Vagina (tissue), 2 donors: ENCODE results near the gene ANKFN1. TPM values are rescaled to one million over a fixed set of nuclear protein-coding genes. Genes with fewer than 3 reads are reported as not detected.

Experiments used
- DNase-seq, 2 donors: peaks; one replicate each; pipeline ENCODE4 v3.0.0-alpha.2; 2017; ENCODE audit errors: extremely low spot score in 2 of 2
- H3K27ac ChIP-seq: fragments of 200-600 bp; sonication (generic); one replicate; pipeline ENCODE4 v1.5.1; 2019
- H3K27me3 ChIP-seq: fragments of 200-600 bp; sonication (generic); one replicate; pipeline ENCODE4 v1.5.1; 2019
- H3K36me3 ChIP-seq, 2 donors: fragments of 200-600 bp; sonication (generic); one replicate each; pipeline ENCODE4 v1.5.1; 2017 to 2019
- H3K4me1 ChIP-seq: fragments of 200-600 bp; sonication (generic); one replicate; pipeline ENCODE4 v1.5.1; 2019
- H3K4me3 ChIP-seq, 2 donors: fragments of 200-600 bp; sonication (generic); 1 replicate in 1 of 2; 2 replicates in 1 of 2; pipeline ENCODE4 v1.5.1; 2016 to 2019
- H3K9me3 ChIP-seq: fragments of 200-600 bp; sonication (generic); one replicate; pipeline ENCODE4 v1.5.1; 2019
- POLR2A ChIP-seq, 2 donors: fragments of 450-650 bp; IDR thresholded peaks; one replicate each; pipeline ENCODE4 v1.6.1; 2017; ENCODE audit warnings: antibody characterized with exemption in 2 of 2, mild to moderate bottlenecking in 2 of 2, moderate library complexity in 2 of 2
- POLR2AphosphoS5 ChIP-seq, 2 donors: sonication (generic); formaldehyde crosslinking; IDR thresholded peaks; one replicate each; pipeline ENCODE4 v1.9.0; 2017; ENCODE audit warnings: antibody characterized with exemption in 2 of 2, mild to moderate bottlenecking in 2 of 2, low read depth in 1 of 2; ENCODE audit not compliant: insufficient read depth in 1 of 2
- intact Hi-C: fragments of 100-400 bp; cut with DNase I; formaldehyde crosslinking; loops from one replicate; pipeline ENCODE4 v1.15.1; 2023
- total RNA-seq: library from RNA; depleted of rRNA; stranded (reverse); fragments of >200 nt; gene quantifications from one replicate; pipeline ENCODE4 v1.2.3, GENCODE V29; 2016
- TF ChIP-seq, protein P1 (sequence below), 3 experiments: fragments of 450-650 bp in 2 of 3; fragments of 200-600 bp in 1 of 3; sonication (generic) in 1 of 3; IDR thresholded peaks; one replicate each; pipeline ENCODE4 v1.5.1; 2017 to 2019; ENCODE audit warnings: antibody characterized with exemption in 3 of 3, mild to moderate bottlenecking in 2 of 3, moderate library complexity in 2 of 3

ANKFN1 gene
- total RNA-seq, 1 donor from 2014 or later, result 3.4 TPM

DNA sequence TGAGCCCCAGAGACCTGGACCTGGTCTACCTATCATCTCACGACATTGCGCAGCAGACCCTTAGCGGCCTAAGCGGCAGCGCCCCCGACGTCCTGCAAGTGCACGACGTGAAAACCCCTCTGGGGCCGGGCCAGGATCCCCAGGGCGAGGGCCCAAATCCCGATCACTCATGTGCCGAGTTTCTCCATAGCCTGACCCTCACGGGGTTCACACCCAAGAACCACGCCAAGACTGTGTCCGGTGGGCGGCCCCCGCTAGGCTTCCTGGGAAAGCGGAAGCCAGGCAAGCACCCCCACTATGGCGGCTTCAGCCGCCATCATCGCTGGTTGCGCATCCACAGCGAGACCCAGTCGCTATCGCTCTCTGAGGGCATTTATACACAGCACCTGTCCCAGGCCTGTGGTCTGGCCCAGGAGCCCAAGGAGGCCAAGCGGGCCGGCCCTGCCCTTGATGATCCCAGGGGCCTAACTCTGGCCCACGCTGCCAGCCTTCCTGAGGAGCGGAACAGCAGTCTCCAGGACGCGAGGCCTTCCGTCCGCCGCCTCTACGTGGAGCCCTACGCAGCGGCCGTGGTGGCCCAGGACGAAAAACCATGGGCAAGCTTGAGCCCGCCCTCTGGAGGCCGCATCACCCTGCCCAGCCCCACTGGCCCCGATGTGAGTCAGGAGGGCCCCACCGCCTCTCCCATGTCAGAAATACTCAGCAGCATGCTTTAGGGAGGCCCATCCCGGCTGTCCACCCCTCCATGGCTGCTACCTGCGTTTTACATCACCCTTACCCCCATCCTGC is 357.5 kb downstream of the ANKFN1 start:
- Histone ChIP-seq H3K4me3 (no peak overlapping the region), H3K4me1 (no peaks in the 10 kb centered on the region), H3K36me3 (no peaks in the 10 kb centered on the region), H3K27ac (no peak overlapping the region), H3K9me3 (no peaks in the 10 kb centered on the region), H3K27me3 (no peaks in the 10 kb centered on the region)
- DNase-seq, result no peak
- intact Hi-C loops, result no loop called here
- TF ChIP-seq POLR2A (IDR thresholded peaks at IDR 0.05), result no peak

DNA sequence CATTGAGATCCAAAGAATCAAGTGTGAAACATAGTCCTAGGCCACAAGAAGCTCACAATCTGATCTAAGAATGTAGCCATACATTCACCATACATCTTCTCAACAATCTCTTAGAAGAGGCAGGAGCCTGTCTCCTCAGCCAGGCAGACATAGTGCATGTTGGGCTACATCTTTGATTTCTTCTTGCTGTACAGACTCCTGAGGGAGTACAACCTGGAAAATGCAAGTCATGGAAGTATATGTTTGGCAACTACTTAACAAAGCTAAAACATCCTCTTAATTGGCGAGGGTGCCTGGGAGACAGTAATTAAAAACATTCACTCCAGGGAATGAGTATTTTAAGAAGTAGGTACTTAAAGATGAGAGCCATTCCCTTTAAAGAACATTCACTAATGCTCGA is 361.0 kb downstream of the ANKFN1 start:
- intact Hi-C loops, result no loop called here
- Histone ChIP-seq H3K4me3 (no peak overlapping the region), H3K27ac (no peak overlapping the region), H3K9me3 (no peaks in the 10 kb centered on the region), H3K4me1 (no peaks in the 10 kb centered on the region), H3K27me3 (no peaks in the 10 kb centered on the region), H3K36me3 (no peaks in the 10 kb centered on the region)
- TF ChIP-seq POLR2AphosphoS5 (IDR thresholded peaks at IDR 0.05; ENCODE audit: insufficient read depth in 1 of 2, low read depth in 1 of 2), result no peak
- TF ChIP-seq, protein P1, sequence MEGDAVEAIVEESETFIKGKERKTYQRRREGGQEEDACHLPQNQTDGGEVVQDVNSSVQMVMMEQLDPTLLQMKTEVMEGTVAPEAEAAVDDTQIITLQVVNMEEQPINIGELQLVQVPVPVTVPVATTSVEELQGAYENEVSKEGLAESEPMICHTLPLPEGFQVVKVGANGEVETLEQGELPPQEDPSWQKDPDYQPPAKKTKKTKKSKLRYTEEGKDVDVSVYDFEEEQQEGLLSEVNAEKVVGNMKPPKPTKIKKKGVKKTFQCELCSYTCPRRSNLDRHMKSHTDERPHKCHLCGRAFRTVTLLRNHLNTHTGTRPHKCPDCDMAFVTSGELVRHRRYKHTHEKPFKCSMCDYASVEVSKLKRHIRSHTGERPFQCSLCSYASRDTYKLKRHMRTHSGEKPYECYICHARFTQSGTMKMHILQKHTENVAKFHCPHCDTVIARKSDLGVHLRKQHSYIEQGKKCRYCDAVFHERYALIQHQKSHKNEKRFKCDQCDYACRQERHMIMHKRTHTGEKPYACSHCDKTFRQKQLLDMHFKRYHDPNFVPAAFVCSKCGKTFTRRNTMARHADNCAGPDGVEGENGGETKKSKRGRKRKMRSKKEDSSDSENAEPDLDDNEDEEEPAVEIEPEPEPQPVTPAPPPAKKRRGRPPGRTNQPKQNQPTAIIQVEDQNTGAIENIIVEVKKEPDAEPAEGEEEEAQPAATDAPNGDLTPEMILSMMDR (IDR thresholded peaks at IDR 0.05), result no peak
- TF ChIP-seq POLR2A (IDR thresholded peaks at IDR 0.05), result no peak
- DNase-seq, result no peak

DNA sequence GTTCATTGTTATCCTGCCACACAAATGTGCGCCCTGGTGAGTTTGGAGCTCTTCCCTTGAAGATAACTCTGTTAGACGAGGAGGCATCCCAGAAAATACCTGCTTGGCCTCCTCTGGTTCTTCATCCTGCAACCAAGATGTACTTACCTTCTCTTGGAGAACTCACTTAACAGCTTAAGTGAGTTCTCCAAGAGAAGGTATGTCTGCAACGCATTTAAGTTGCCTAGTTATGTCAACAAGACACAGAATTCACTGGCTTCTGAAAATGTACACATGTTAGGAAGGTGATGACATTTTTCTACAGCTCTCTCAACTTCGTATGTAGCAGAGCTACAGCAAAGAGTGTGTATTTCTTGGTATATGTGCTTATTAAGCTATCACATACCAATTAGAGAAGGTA is 361.6 kb downstream of the ANKFN1 start:
- Histone ChIP-seq H3K4me3 (no peak overlapping the region), H3K9me3 (no peaks in the 10 kb centered on the region), H3K27ac (no peak overlapping the region), H3K36me3 (no peaks in the 10 kb centered on the region), H3K27me3 (no peaks in the 10 kb centered on the region), H3K4me1 (no peaks in the 10 kb centered on the region)
- no peak for TF ChIP-seq POLR2AphosphoS5 (IDR thresholded peaks at IDR 0.05; ENCODE audit: insufficient read depth in 1 of 2, low read depth in 1 of 2)
- TF ChIP-seq, protein P1 (IDR thresholded peaks at IDR 0.05), result no peak
- TF ChIP-seq POLR2A (IDR thresholded peaks at IDR 0.05), result no peak
- DNase-seq, result no peak
- intact Hi-C loops, result no loop called here

DNA sequence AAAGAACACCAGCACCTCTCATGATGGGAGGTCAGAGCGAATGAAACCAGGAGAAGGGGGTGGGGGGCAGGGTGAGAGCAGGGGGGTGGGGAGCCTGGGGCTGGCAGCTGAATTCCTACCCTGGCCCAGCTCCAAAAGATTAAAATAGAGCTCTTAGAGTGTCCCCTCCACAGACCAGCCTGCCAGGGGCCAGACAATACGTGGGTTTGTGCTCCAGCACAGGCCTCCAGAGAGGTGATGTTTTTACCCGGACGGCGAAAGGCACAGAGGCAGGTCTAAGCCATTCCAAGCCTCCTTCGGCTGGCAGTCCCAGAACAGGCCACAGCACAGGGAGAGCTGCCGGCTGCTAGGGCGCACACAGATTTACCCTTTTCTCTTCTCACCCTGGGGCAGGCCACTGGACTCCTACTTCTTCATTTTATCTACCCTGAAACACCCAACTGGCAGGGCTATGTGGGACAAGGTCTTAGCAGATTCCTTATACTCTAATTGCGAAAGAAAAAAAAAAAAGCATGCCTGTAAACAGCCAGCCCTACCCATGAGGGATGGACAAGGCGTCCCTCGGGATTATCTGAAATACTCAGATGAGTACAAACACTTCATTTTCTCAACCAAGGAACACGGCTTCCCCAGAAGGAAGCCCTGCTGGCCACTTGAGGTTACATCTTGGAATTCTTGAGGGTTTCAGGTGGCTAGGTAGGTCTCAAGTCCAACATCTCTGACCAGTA is 368.3 kb downstream of the ANKFN1 start:
- Histone ChIP-seq H3K27me3 (no peaks in the 10 kb centered on the region), H3K36me3 (no peaks in the 10 kb centered on the region), H3K9me3 (no peaks in the 10 kb centered on the region), H3K27ac (no peak overlapping the region), H3K4me3 (no peak overlapping the region), H3K4me1 (no peaks in the 10 kb centered on the region)
- no peak for DNase-seq
- intact Hi-C loops, result no loop called here
- no peak for TF ChIP-seq POLR2A (IDR thresholded peaks at IDR 0.05)
- TF ChIP-seq, protein P1 (IDR thresholded peaks at IDR 0.05), result no peak

DNA sequence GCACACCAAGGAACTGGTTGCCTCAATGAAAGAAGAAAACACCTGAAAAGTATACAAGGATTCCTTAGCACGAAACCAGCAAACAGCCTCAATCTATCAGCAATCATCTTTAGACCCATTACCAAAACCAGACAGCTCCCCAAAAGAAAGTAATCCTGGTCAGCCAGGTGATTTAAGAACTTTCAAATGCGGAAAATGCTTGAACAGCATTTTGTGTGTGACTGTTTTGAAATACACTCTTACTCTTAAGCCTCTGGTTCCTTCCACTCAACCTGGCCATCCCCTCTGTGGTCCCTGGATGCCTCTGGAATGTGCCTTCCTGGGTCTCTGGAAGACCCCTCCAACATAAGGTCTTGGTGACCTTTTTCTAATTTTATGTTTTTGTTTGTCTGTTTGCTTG is 369.8 kb downstream of the ANKFN1 start:
- Histone ChIP-seq H3K4me3 (no peak overlapping the region), H3K27ac (no peak overlapping the region), H3K27me3 (no peaks in the 10 kb centered on the region), H3K4me1 (no peaks in the 10 kb centered on the region), H3K36me3 (no peaks in the 10 kb centered on the region), H3K9me3 (no peaks in the 10 kb centered on the region)
- intact Hi-C loops, result no loop called here
- TF ChIP-seq POLR2AphosphoS5 (IDR thresholded peaks at IDR 0.05; ENCODE audit: insufficient read depth in 1 of 2, low read depth in 1 of 2) (no peak), POLR2A (IDR thresholded peaks at IDR 0.05) (no peak)
- TF ChIP-seq, protein P1 (IDR thresholded peaks at IDR 0.05), result no peak
- no peak for DNase-seq
